GM12892 (cell line): ENCODE results near the gene MT1HL1.

ENCODE experiments used
- POLR2A ChIP-seq: IDR thresholded peaks from 2 replicates; pipeline ENCODE4 v1.6.1; 2011; ENCODE audit warnings: low read depth, low read length, control low read depth
- POLR2AphosphoS5 ChIP-seq: IDR thresholded peaks from 2 replicates; pipeline ENCODE4 v1.6.1; 2011; ENCODE audit warnings: low read depth, low read length, control low read depth
- TAF1 ChIP-seq: IDR thresholded peaks from 2 replicates; pipeline ENCODE4 v1.6.1; 2011; ENCODE audit warnings: low read depth, mild to moderate bottlenecking, control low read depth, low read length, borderline replicate concordance

DNA sequence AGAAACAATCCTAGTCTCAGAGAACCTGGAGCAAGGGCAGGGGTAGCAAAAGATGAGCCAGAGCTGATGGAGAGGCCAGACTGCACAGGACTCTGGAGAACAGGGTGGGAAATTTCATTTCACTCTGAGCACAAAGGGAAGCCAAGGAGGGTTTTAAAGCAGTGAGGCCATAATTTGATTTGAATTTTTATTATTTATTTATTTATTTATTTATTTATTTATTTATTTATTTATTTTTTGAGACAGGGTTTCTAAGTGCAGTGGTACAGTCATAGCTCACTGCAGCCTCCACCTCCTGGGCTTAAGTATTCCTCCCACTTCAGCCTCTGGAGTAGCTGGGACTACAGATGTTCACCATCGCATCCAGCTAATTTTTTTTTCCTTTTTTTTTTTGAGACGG lies 45.1 kb downstream of the MT1HL1 start:
- TF ChIP-seq POLR2AphosphoS5 (no peak), TAF1 (no peak), POLR2A (no peak)
